HEK293 (cell line): Measurements from ENCODE around the gene ALKBH7.
A peak's percentile ranks its signal among the peaks of the same experiment; 100 is the strongest.

ENCODE experiments used
- CTCF ChIA-PET: fragments of 350-600 bp; formaldehyde crosslinking; extraction: SDS; loops from one replicate; lab custom pipeline; 2021; ENCODE audit warnings: antibody characterized with exemption; lab: Yijun Ruan, JAX
- POLR2A ChIA-PET: fragments of 300-600 bp; formaldehyde crosslinking; extraction: SDS; loops from one replicate; lab custom pipeline; 2020; ENCODE audit warnings: antibody characterized with exemption, inconsistent platforms; lab: Yijun Ruan, JAX
- H3K27ac ChIP-seq: fragments of 200-500 bp; sonication (Bioruptor generic); 2 replicates; pipeline ENCODE4 v1.5.1; 2014; ENCODE audit warnings: low read depth, low read length, control low read depth, inconsistent platforms; ENCODE audit errors: extremely low read depth
- H3K36me3 ChIP-seq, 2 experiments: fragments of 200-500 bp in 1 of 2; sonication (Bioruptor generic) in 1 of 2; 1 replicate in 1 of 2; 2 replicates in 1 of 2; pipeline ENCODE4 v1.5.1; 2014 to 2017; ENCODE audit warnings: inconsistent platforms in 2 of 2, low read length in 2 of 2; ENCODE audit not compliant: control insufficient read depth in 2 of 2, insufficient read depth in 1 of 2
- H3K4me1 ChIP-seq: fragments of 200-500 bp; sonication (Bioruptor generic); 2 replicates; pipeline ENCODE4 v1.5.1; 2014; ENCODE audit warnings: mild to moderate bottlenecking, low read length, inconsistent platforms; ENCODE audit not compliant: control insufficient read depth, insufficient read depth
- H3K4me3 ChIP-seq: 2 replicates; pipeline ENCODE4 v1.5.1; 2011; ENCODE audit warnings: low read depth, mild to moderate bottlenecking, control low read depth, low read length, moderate library complexity
- H3K9me3 ChIP-seq: fragments of 200-500 bp; sonication (Bioruptor generic); 2 replicates; pipeline ENCODE4 v1.5.1; 2014; ENCODE audit warnings: low read depth, low read length, inconsistent platforms; ENCODE audit not compliant: control insufficient read depth, insufficient read depth
- PBX3 ChIP-seq: sonication (generic); formaldehyde crosslinking; IDR thresholded peaks from 2 replicates; pipeline ENCODE4 v1.8.1; 2022; ENCODE audit warnings: mild to moderate bottlenecking, moderate library complexity, missing genetic modification reagents
- PRDM6 ChIP-seq: fragments of 450-650 bp; formaldehyde crosslinking; IDR thresholded peaks from 2 replicates; pipeline ENCODE4 v1.5.1; 2017; ENCODE audit warnings: missing biosample characterization, missing genetic modification characterization
- ZFP3 ChIP-seq: fragments of 450-650 bp; formaldehyde crosslinking; IDR thresholded peaks from 2 replicates; pipeline ENCODE4 v1.5.1; 2016; ENCODE audit warnings: low read depth, missing biosample characterization, missing genetic modification characterization
- ZNF18 ChIP-seq: fragments of 450-650 bp; formaldehyde crosslinking; IDR thresholded peaks from 2 replicates; pipeline ENCODE4 v1.5.1; 2016; ENCODE audit warnings: missing biosample characterization, missing genetic modification characterization
- ZNF292 ChIP-seq: fragments of 450-650 bp; formaldehyde crosslinking; IDR thresholded peaks from 2 replicates; pipeline ENCODE4 v1.5.1; 2016; ENCODE audit warnings: low read depth, missing biosample characterization, missing genetic modification characterization, borderline replicate concordance
- ZNF366 ChIP-seq: fragments of 450-650 bp; formaldehyde crosslinking; conservative IDR thresholded peaks from 2 replicates; pipeline ENCODE4 v1.5.1; 2016; ENCODE audit warnings: missing biosample characterization, missing genetic modification characterization
- ZNF416 ChIP-seq: fragments of 450-650 bp; formaldehyde crosslinking; IDR thresholded peaks from 2 replicates; pipeline ENCODE4 v1.5.1; 2016; ENCODE audit warnings: missing biosample characterization, missing genetic modification characterization
- ZNF529 ChIP-seq: fragments of 450-650 bp; formaldehyde crosslinking; IDR thresholded peaks from 2 replicates; pipeline ENCODE4 v1.5.1; 2017; ENCODE audit warnings: missing genetic modification characterization, missing biosample characterization; ENCODE audit not compliant: insufficient replicate concordance
- ZNF548 ChIP-seq: fragments of 450-650 bp; formaldehyde crosslinking; IDR thresholded peaks from 2 replicates; pipeline ENCODE4 v1.5.1; 2016; ENCODE audit warnings: missing biosample characterization, missing genetic modification characterization
- ZNF707 ChIP-seq: fragments of 450-650 bp; formaldehyde crosslinking; IDR thresholded peaks from 2 replicates; pipeline ENCODE4 v1.5.1; 2016; ENCODE audit warnings: missing biosample characterization, missing genetic modification characterization

Gene ALKBH7

GRCh38 chr19:6324757-6325156, 47.8 kb upstream of the ALKBH7 start:
- no peaks in the 10 kb centered on the region for H3K36me3 ChIP-seq
- H3K9me3 ChIP-seq, result no peaks in the 10 kb centered on the region
- H3K27ac ChIP-seq, result no peak overlapping the region
- H3K4me1 ChIP-seq, result no peaks in the 10 kb centered on the region
- no peak for TF ChIP-seq PBX3
- TF ChIP-seq ZNF366 (tag by site-specific recombination), result peak; percentile 87
- no peak overlapping the region for H3K4me3 ChIP-seq
- ChIA-PET CTCF (interaction anchor here (0.7 kb wide), 1 partner anchor 29 kb away, joined by 3 read pairs; no protein-coding TSS in a partner anchor), POLR2A (no interaction called here)

- CTCF ChIA-PET, result interaction anchor here (1.1 to 1.7 kb wide), 2 partner anchors 20 to 26 kb away, joined by 3 to 4 read pairs; no protein-coding TSS in a partner anchor
Observed at GRCh38 chr19:6325614-6326013, 47.0 kb upstream of the ALKBH7 start.

GRCh38 chr19:6326815-6327214, 45.8 kb upstream of the ALKBH7 start:
- Histone ChIP-seq H3K36me3 (no peaks in the 10 kb centered on the region), H3K9me3 (no peaks in the 10 kb centered on the region), H3K4me1 (no peaks in the 10 kb centered on the region), H3K4me3 (no peak overlapping the region), H3K27ac (no peak overlapping the region)
- no peak for TF ChIP-seq ZNF292
- TF ChIP-seq ZNF529 (tag by site-specific recombination), result no peak
- no peak for TF ChIP-seq ZNF18
- TF ChIP-seq ZNF416 (tag by site-specific recombination), result no peak
- TF ChIP-seq ZFP3 (tag by site-specific recombination), result peak; percentile 87
- CTCF ChIA-PET, result interaction anchor here (0.6 to 1.7 kb wide), 5 partner anchors 10 to 126 kb away, joined by 3 to 7 read pairs (median 4); no protein-coding TSS in a partner anchor
- POLR2A ChIA-PET, result no interaction called here

More at GRCh38 chr19:6325614-6326013, 47.0 kb upstream of the ALKBH7 start:
- no peak for TF ChIP-seq ZNF707
- Histone ChIP-seq H3K27ac (no peak overlapping the region), H3K4me1 (no peaks in the 10 kb centered on the region), H3K4me3 (no peak overlapping the region), H3K9me3 (no peaks in the 10 kb centered on the region), H3K36me3 (no peaks in the 10 kb centered on the region)
- POLR2A ChIA-PET, result no interaction called here

GRCh38 chr19:6333439-6333838, 39.2 kb upstream of the ALKBH7 start, which contains the start of gene ACER1:
Gene ACER1, minus strand, starts transcription at chr19:6333612. Its CDS starts 61 bp downstream, at chr19:6333551.
- Histone ChIP-seq H3K4me3 (no peak within 1 kb of the TSS), H3K4me1 (no peaks in the 10 kb centered on the region), H3K9me3 (no peaks in the 10 kb centered on the region), H3K27ac (no peak within 1 kb of the TSS), H3K36me3 (no peaks in the 10 kb centered on the region)
- POLR2A ChIA-PET, result no interaction called here
- CTCF ChIA-PET, result interaction anchor here (0.9 kb wide), 1 partner anchor 8 kb away, joined by 3 read pairs; no protein-coding TSS in a partner anchor
- TF ChIP-seq PRDM6 (no peak), ZNF548 (no peak)
